Right lobe of liver (tissue), 6 donors: Measurements from ENCODE around the gene CCL16. TPM values are rescaled to one million over a fixed set of nuclear protein-coding genes. Genes with fewer than 3 reads are reported as not detected.

Experiments
- ATAC-seq, 4 donors: fragments of 200-7000 bp; cut with Tn5 transposase; one replicate each; pipeline ENCODE4 v1.9.1; 2020; ENCODE audit warnings: mild to moderate bottlenecking in 4 of 4, moderate library complexity in 4 of 4
- DNase-seq, 3 donors: peaks; one replicate each; pipeline ENCODE4 v3.0.0-alpha.2; 2020
- H3K27ac ChIP-seq, 3 donors: fragments of 200-600 bp; one replicate each; pipeline ENCODE4 v1.8.0; 2022
- H3K27me3 ChIP-seq, 2 donors: fragments of 200-600 bp; one replicate each; pipeline ENCODE4 v1.8.0; 2022
- H3K36me3 ChIP-seq, 4 donors: fragments of 200-600 bp; sonication (generic) in 1 of 4; one replicate each; pipeline versions ENCODE4 v1.5.1 to v1.8.0; 2017 to 2022; ENCODE audit warnings: control low read depth in 1 of 4
- H3K4me1 ChIP-seq, 4 donors: fragments of 200-600 bp; sonication (generic) in 1 of 4; one replicate each; pipeline versions ENCODE4 v1.5.1 to v1.8.0; 2017 to 2022; ENCODE audit warnings: control low read depth in 1 of 4
- H3K4me3 ChIP-seq, 3 donors: fragments of 200-600 bp; one replicate each; pipeline ENCODE4 v1.8.0; 2022
- H3K9me3 ChIP-seq, 4 donors: fragments of 200-600 bp; sonication (generic) in 1 of 4; one replicate each; pipeline versions ENCODE4 v1.5.1 to v1.8.0; 2017 to 2022; ENCODE audit warnings: control low read depth in 1 of 4
- POLR2A ChIP-seq: fragments of 450-650 bp; IDR thresholded peaks from one replicate; pipeline ENCODE4 v1.6.1; 2017; ENCODE audit warnings: antibody characterized with exemption, mild to moderate bottlenecking
- intact Hi-C, 2 donors: fragments of 100-400 bp; cut with DNase I; formaldehyde crosslinking; loops; one replicate each; pipeline versions ENCODE4 v1.11.2 to v1.14.1; 2022
- total RNA-seq, 6 experiments: library from RNA; depleted of rRNA in 2 of 6; stranded (reverse); fragments of >200 nt in 2 of 6; fragmentation: NEBNext Ultra II Directional in 3 of 6; extraction: Animal tissue kit (Norgen Biotek cat#: 25700) in 3 of 6; gene quantifications; one replicate each; pipeline versions ENCODE4 v1.1.0 to v1.2.4, GENCODE V29; 2016 to 2023
- TF ChIP-seq, protein P1 (sequence below), 4 donors: fragments of 200-600 bp in 3 of 4; fragments of 450-650 bp in 1 of 4; IDR thresholded peaks; one replicate each; pipeline versions ENCODE4 v1.5.1 to v1.8.0; 2016 to 2022; ENCODE audit warnings: antibody characterized with exemption in 4 of 4, mild to moderate bottlenecking in 2 of 4
- donor health status: DM: no; HTN: yes; CAD: no.
- donor health status: DM: no; HTN: no; CAD: no.
- donor health status: DM: no; HTN: no; CAD: no.
- donor health status: DM: no; HTN: yes; CAD: no.
- donor health status: DM: no; HTN: yes; CAD: no.

CCL16 gene
- total RNA-seq, 6 experiments from 2014 or later, result 26.5 to 52.6 (median 36.5) TPM

DNA sequence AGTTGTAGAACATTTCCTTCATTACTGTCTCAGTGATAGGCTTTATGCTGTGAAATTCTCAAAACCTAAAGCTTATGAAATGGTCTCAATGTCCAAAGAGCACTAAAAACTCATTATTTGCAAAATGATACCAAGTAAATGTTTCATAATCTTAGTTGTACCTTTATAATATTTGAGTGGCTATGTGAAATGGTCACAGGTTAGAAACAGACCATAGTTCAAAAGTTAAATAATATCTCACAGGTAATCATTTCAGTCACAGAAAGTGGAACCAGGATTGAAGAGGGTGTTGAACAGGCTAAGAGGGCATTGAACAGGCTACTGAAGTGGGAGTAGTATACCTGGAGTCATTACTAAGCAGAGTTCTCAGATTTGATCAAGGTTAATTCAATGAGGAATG lies 53.6 kb downstream of the CCL16 start:
- ATAC-seq (no peak), DNase-seq (no peak)
- Histone ChIP-seq H3K4me3 (no peak overlapping the region), H3K4me1 (peaks cover 0 to 10% (median 0%) of the 10 kb centered on the region in 4 donors), H3K36me3 (no peaks in the 10 kb centered on the region), H3K27me3 (no peaks in the 10 kb centered on the region), H3K27ac (no peak overlapping the region), H3K9me3 (no peaks in the 10 kb centered on the region)
- TF ChIP-seq POLR2A, result no peak
- TF ChIP-seq, protein P1, sequence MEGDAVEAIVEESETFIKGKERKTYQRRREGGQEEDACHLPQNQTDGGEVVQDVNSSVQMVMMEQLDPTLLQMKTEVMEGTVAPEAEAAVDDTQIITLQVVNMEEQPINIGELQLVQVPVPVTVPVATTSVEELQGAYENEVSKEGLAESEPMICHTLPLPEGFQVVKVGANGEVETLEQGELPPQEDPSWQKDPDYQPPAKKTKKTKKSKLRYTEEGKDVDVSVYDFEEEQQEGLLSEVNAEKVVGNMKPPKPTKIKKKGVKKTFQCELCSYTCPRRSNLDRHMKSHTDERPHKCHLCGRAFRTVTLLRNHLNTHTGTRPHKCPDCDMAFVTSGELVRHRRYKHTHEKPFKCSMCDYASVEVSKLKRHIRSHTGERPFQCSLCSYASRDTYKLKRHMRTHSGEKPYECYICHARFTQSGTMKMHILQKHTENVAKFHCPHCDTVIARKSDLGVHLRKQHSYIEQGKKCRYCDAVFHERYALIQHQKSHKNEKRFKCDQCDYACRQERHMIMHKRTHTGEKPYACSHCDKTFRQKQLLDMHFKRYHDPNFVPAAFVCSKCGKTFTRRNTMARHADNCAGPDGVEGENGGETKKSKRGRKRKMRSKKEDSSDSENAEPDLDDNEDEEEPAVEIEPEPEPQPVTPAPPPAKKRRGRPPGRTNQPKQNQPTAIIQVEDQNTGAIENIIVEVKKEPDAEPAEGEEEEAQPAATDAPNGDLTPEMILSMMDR (IDR thresholded peaks at IDR 0.05), result no peak
- intact Hi-C loops, result no loop called here

Other genes with a start within 250 kb of the CCL16 start
- 1 to 10 TPM in 5 of 6 experiments, under 1 TPM in 1; 0.31 to 2.8 (median 2.3) TPM for gene RASL10B, start 249.9 kb downstream of the CCL16 start, total RNA-seq
- not detected for gene GAS2L2, start 228.3 kb downstream of the CCL16 start, total RNA-seq
- gene C17orf50, start 220.6 kb downstream of the CCL16 start, total RNA-seq, result not detected
- under 1 TPM in 3 of 6 experiments, not detected in 3; 0.22 to 0.28 (median 0.25) TPM for gene MMP28, start 185.9 kb downstream of the CCL16 start, total RNA-seq
- gene TAF15, start 172.0 kb downstream of the CCL16 start, total RNA-seq, result 10 to 100 TPM; 41.3 to 75.8 (median 65.4) TPM
- not detected for gene HEATR9, start 112.6 kb downstream of the CCL16 start, total RNA-seq
- gene CCL5, start 101.1 kb downstream of the CCL16 start, total RNA-seq, result 1 to 10 TPM in 5 of 6 experiments, under 1 TPM in 1; 0.53 to 3.4 (median 2.5) TPM
- not detected for gene RDM1, start 50.7 kb downstream of the CCL16 start, total RNA-seq
- gene LYZL6, start 37.8 kb downstream of the CCL16 start, total RNA-seq, result not detected
- gene CCL14, start 5.2 kb upstream of the CCL16 start, total RNA-seq, result 100 to 1,000 TPM in 1 of 6 experiments, 10 to 100 TPM in 4, 1 to 10 TPM in 1; 8.9 to 130 (median 30.7) TPM
- gene CCL15, start 20.1 kb upstream of the CCL16 start, total RNA-seq, result 10 to 100 TPM; 11.0 to 19.2 (median 16.2) TPM
- 10 to 100 TPM in 1 of 6 experiments, 1 to 10 TPM in 5; 1.1 to 12.7 (median 2.1) TPM for gene CCL23, start 36.5 kb upstream of the CCL16 start, total RNA-seq
- gene CCL18, start 82.8 kb upstream of the CCL16 start, total RNA-seq, result 1 to 10 TPM in 2 of 6 experiments, under 1 TPM in 3, not detected in 1; 0.29 to 2.0 (median 0.64) TPM
- gene CCL3, start 108.6 kb upstream of the CCL16 start, total RNA-seq, result 10 to 100 TPM in 1 of 6 experiments, 1 to 10 TPM in 1, under 1 TPM in 3, not detected in 1; 0.43 to 18.2 (median 0.53) TPM
- gene CCL4, start 122.3 kb upstream of the CCL16 start, total RNA-seq, result 1 to 10 TPM in 4 of 6 experiments, under 1 TPM in 2; 0.79 to 7.1 (median 2.4) TPM
- gene TBC1D3B, start 195.1 kb upstream of the CCL16 start, total RNA-seq, result 1 to 10 TPM in 4 of 6 experiments, not detected in 2; 2.4 to 6.5 (median 3.7) TPM
- 1 to 10 TPM in 1 of 6 experiments, under 1 TPM in 1, not detected in 4; 0.81 to 2.8 TPM for gene CCL3L1, start 215.3 kb upstream of the CCL16 start, total RNA-seq
- 1 to 10 TPM in 2 of 6 experiments, under 1 TPM in 2, not detected in 2; 0.44 to 2.5 (median 1.5) TPM for gene CCL4L2, start 229.6 kb upstream of the CCL16 start, total RNA-seq